ENCODE measurements around the gene PDLIM1.

PDLIM1 gene

GRCh38 chr10:95324436-95325268 lies 33.8 kb upstream of the PDLIM1 start:
- no peak overlapping the region for H3K27ac ChIP-seq (ENCODE audit: low read length)
- TF ChIP-seq EZH2 (optimal IDR thresholded peaks at IDR 0.05; ENCODE audit: low read depth, low read length) (no peak), EZH2phosphoT487 (IDR thresholded peaks at IDR 0.05; ENCODE audit: low read length) (no peak), CTCF (IDR thresholded peaks at IDR 0.05; ENCODE audit: low read length) (no peak)
- H3K9me2 ChIP-seq (replicated peaks; ENCODE audit: insufficient read depth, low read length) = no peaks in the 10 kb centered on the region

GRCh38 chr10:95321554-95322301 lies 30.9 kb upstream of the PDLIM1 start:
- Histone ChIP-seq H3K27me3 (replicated peaks; ENCODE audit: insufficient read depth, low read length) (no peaks in the 10 kb centered on the region), H3K9me2 (replicated peaks; ENCODE audit: insufficient read depth, low read length) (no peaks in the 10 kb centered on the region), H3K27ac (ENCODE audit: low read length) (no peak overlapping the region), H3K9ac (ENCODE audit: low read length) (no peak overlapping the region), H3K4me2 (ENCODE audit: low read depth, low read length) (no peak overlapping the region), H3K9me3 (replicated peaks; ENCODE audit: insufficient read depth, low read length) (no peaks in the 10 kb centered on the region), H3F3A (ENCODE audit: insufficient read depth, low read length) (no peaks in the 10 kb centered on the region), H3K79me2 (ENCODE audit: low read length) (no peaks in the 10 kb centered on the region), H3K36me3 (replicated peaks; ENCODE audit: insufficient read depth, low read length) (no peaks in the 10 kb centered on the region), H3K4me3 (ENCODE audit: low read length) (no peak overlapping the region), H2AFZ (ENCODE audit: low read length) (no peak overlapping the region), H3K4me1 (ENCODE audit: low read length) (no peaks in the 10 kb centered on the region), H4K20me1 (ENCODE audit: insufficient read depth, low read length) (no peaks in the 10 kb centered on the region)
- no peak for TF ChIP-seq CTCF (IDR thresholded peaks at IDR 0.05; ENCODE audit: low read length)
- TF ChIP-seq EZH2phosphoT487 (IDR thresholded peaks at IDR 0.05; ENCODE audit: low read length) = no peak
- no peak for TF ChIP-seq EZH2 (optimal IDR thresholded peaks at IDR 0.05; ENCODE audit: low read depth, low read length)
- DNase-seq = no peak

More at GRCh38 chr10:95324436-95325268, 33.8 kb upstream of the PDLIM1 start:
- Histone ChIP-seq H3K9ac (ENCODE audit: low read length) (no peak overlapping the region), H3K4me2 (ENCODE audit: low read depth, low read length) (no peak overlapping the region), H3K27me3 (replicated peaks; ENCODE audit: insufficient read depth, low read length) (no peaks in the 10 kb centered on the region), H2AFZ (ENCODE audit: low read length) (no peak overlapping the region), H3K9me3 (replicated peaks; ENCODE audit: insufficient read depth, low read length) (no peaks in the 10 kb centered on the region), H3F3A (ENCODE audit: insufficient read depth, low read length) (no peaks in the 10 kb centered on the region), H3K4me3 (ENCODE audit: low read length) (no peak overlapping the region), H3K79me2 (ENCODE audit: low read length) (no peaks in the 10 kb centered on the region), H3K36me3 (replicated peaks; ENCODE audit: insufficient read depth, low read length) (no peaks in the 10 kb centered on the region), H4K20me1 (ENCODE audit: insufficient read depth, low read length) (no peaks in the 10 kb centered on the region), H3K4me1 (ENCODE audit: low read length) (no peaks in the 10 kb centered on the region)
- no peak for DNase-seq

GRCh38 chr10:95319239-95319638 lies 28.4 kb upstream of the PDLIM1 start:
- Histone ChIP-seq H3K9me3 (replicated peaks; ENCODE audit: insufficient read depth, low read length) (no peaks in the 10 kb centered on the region), H3F3A (ENCODE audit: insufficient read depth, low read length) (no peaks in the 10 kb centered on the region), H3K9ac (ENCODE audit: low read length) (no peak overlapping the region), H4K20me1 (ENCODE audit: insufficient read depth, low read length) (no peaks in the 10 kb centered on the region), H3K4me3 (ENCODE audit: low read length) (no peak overlapping the region), H3K9me2 (replicated peaks; ENCODE audit: insufficient read depth, low read length) (no peaks in the 10 kb centered on the region), H2AFZ (ENCODE audit: low read length) (no peak overlapping the region), H3K27ac (ENCODE audit: low read length) (no peak overlapping the region), H3K4me2 (ENCODE audit: low read depth, low read length) (no peak overlapping the region), H3K36me3 (replicated peaks; ENCODE audit: insufficient read depth, low read length) (no peaks in the 10 kb centered on the region), H3K79me2 (ENCODE audit: low read length) (no peaks in the 10 kb centered on the region), H3K4me1 (ENCODE audit: low read length) (no peaks in the 10 kb centered on the region), H3K27me3 (replicated peaks; ENCODE audit: insufficient read depth, low read length) (no peaks in the 10 kb centered on the region)
- no peak for DNase-seq
- TF ChIP-seq EZH2 (optimal IDR thresholded peaks at IDR 0.05; ENCODE audit: low read depth, low read length) = no peak
- no peak for TF ChIP-seq CTCF (IDR thresholded peaks at IDR 0.05; ENCODE audit: low read length)
- TF ChIP-seq EZH2phosphoT487 (IDR thresholded peaks at IDR 0.05; ENCODE audit: low read length) = no peak
